ENCODE results near the gene COL4A1. TPM values are rescaled to one million over a fixed set of nuclear protein-coding genes. Genes with fewer than 3 reads are reported as not detected.
A peak's percentile ranks its signal among the peaks of the same experiment; 100 is the strongest.

Gene COL4A1
- total RNA-seq, 1 donor from 2014 or later, result 2,489 TPM

DNA sequence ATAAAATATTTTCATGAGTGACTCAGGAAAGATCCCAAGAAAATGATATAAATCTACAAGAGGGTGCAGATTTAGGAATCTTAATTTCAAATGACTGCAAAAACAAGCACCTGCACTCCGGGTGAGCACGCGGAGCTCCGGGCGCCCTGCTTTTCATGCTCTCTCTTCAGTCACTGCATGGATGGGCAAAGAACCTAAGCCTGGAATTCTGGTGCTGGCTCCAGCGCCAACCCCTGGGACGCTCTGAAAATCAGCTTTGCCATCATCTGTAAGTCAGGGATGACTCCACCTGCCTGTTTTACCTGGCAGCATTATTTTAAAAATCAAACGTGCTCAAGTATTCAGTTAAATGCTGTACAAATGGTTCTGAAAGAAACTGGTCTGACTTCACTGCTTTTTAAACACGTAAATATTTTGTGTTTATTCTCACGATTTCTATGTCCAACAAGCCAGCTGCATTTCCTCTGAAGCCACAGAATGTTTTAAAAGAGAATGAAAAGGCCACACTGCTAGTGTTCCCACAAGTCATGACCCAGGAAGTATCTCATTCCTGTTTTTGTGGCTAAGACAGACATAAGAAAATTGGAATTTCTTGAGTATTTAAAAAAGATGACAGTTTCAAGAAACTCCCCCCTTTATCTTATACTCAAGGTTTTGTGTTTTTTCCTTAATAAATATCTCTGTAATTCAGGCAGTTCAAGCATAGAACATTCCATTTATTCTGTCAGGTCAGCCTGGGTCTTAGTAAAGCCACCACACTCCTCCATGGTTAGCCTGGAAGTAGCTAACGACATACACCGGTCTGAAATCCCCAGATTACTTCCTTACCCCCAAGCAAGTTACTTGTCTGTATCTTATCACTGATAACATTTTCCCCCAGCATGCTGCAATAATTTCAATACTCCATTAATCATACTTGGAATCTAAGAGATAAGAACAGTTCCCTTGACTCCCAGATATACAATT lies 81.1 kb downstream of the COL4A1 start:
- peak overlapping the region; percentile 2 for H3K27ac ChIP-seq (ENCODE audit: low read depth, low read length)
- no peak overlapping the region for H3K9ac ChIP-seq (ENCODE audit: low read length)
- Mint-ChIP-seq H3K4me3 (ENCODE audit: unreplicated experiment) (no peak overlapping the region), H3K9me3 (ENCODE audit: unreplicated experiment) (no peaks in the 10 kb centered on the region), H3K27ac (ENCODE audit: unreplicated experiment) (peak overlapping the region; percentile 44), H3K4me1 (ENCODE audit: low read depth, unreplicated experiment) (peaks cover 40% of the 10 kb centered on the region), H3K36me3 (ENCODE audit: low read depth, unreplicated experiment) (peaks cover 9% of the 10 kb centered on the region), H3K27me3 (ENCODE audit: low read depth, unreplicated experiment) (no peaks in the 10 kb centered on the region)
- H3K9me3 ChIP-seq (ENCODE audit: insufficient read depth, low read depth, low read length), result no peaks in the 10 kb centered on the region
- FAIRE-seq (peak; percentile 47), DNase-seq (ENCODE audit: low read depth) (peak; percentile 65)
- H2AFZ ChIP-seq (ENCODE audit: low read depth, low read length), result no peak overlapping the region
- H3K27me3 ChIP-seq (ENCODE audit: insufficient read depth, low read length), result no peaks in the 10 kb centered on the region
- peaks cover 72% of the 10 kb centered on the region for H3K79me2 ChIP-seq (ENCODE audit: insufficient read depth, low read length)
- H3K4me1 ChIP-seq (ENCODE audit: insufficient read depth, low read length), result peaks cover 29% of the 10 kb centered on the region
- H3K36me3 ChIP-seq (ENCODE audit: insufficient read depth, low read length), result peaks cover 2% of the 10 kb centered on the region
- H3K4me3 ChIP-seq (ENCODE audit: insufficient read depth, low read depth, low read length), result no peak overlapping the region
- H4K20me1 ChIP-seq (ENCODE audit: insufficient read depth, low read length), result peaks cover 73% of the 10 kb centered on the region
- H3K4me2 ChIP-seq (ENCODE audit: low read length), result peak overlapping the region; percentile 5
- TF ChIP-seq, protein P1, sequence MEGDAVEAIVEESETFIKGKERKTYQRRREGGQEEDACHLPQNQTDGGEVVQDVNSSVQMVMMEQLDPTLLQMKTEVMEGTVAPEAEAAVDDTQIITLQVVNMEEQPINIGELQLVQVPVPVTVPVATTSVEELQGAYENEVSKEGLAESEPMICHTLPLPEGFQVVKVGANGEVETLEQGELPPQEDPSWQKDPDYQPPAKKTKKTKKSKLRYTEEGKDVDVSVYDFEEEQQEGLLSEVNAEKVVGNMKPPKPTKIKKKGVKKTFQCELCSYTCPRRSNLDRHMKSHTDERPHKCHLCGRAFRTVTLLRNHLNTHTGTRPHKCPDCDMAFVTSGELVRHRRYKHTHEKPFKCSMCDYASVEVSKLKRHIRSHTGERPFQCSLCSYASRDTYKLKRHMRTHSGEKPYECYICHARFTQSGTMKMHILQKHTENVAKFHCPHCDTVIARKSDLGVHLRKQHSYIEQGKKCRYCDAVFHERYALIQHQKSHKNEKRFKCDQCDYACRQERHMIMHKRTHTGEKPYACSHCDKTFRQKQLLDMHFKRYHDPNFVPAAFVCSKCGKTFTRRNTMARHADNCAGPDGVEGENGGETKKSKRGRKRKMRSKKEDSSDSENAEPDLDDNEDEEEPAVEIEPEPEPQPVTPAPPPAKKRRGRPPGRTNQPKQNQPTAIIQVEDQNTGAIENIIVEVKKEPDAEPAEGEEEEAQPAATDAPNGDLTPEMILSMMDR (IDR thresholded peaks at IDR 0.05; ENCODE audit: insufficient read depth, low read depth, low read length), result no peak
- TF ChIP-seq EZH2 (IDR thresholded peaks at IDR 0.05; ENCODE audit: insufficient read depth, low read length), result no peak

DNA sequence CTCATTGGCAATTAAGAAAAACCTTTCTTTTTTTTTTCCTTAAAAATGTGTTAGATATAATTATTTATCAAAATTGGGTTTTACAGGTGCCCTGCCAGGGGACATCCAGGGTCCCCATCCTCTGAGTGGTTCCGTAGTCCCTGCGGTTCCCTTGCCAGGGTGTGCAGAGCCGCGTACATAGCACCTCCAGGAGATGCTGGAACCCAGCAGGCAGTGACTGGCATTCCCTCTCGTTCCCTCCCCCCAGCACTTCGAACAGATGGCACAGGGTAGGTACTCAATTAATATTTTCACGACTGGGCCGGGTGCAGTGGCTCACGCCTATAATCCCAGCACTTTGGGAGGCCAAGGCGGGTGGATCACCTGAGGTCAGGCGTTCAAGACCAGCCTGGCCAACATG lies 82.0 kb downstream of the COL4A1 start:
- H3K9me3 Mint-ChIP-seq (ENCODE audit: unreplicated experiment), result no peaks in the 10 kb centered on the region
- peaks cover 3% of the 10 kb centered on the region for H3K36me3 ChIP-seq (ENCODE audit: insufficient read depth, low read length)
- no peak overlapping the region for H3K4me3 ChIP-seq (ENCODE audit: insufficient read depth, low read depth, low read length)
- no peak overlapping the region for H3K4me3 Mint-ChIP-seq (ENCODE audit: unreplicated experiment)
- no peaks in the 10 kb centered on the region for H3K27me3 ChIP-seq (ENCODE audit: insufficient read depth, low read length)
- no peak overlapping the region for H3K9ac ChIP-seq (ENCODE audit: low read length)
- peaks cover 5% of the 10 kb centered on the region for H3K36me3 Mint-ChIP-seq (ENCODE audit: low read depth, unreplicated experiment)
- H4K20me1 ChIP-seq (ENCODE audit: insufficient read depth, low read length), result peaks cover 72% of the 10 kb centered on the region
- no peak for FAIRE-seq
- H3K27me3 Mint-ChIP-seq (ENCODE audit: low read depth, unreplicated experiment), result no peaks in the 10 kb centered on the region
- peaks cover 39% of the 10 kb centered on the region for H3K4me1 Mint-ChIP-seq (ENCODE audit: low read depth, unreplicated experiment)
- H3K4me2 ChIP-seq (ENCODE audit: low read length), result no peak overlapping the region
- TF ChIP-seq EZH2 (IDR thresholded peaks at IDR 0.05; ENCODE audit: insufficient read depth, low read length), result no peak
- TF ChIP-seq, protein P1 (IDR thresholded peaks at IDR 0.05; ENCODE audit: insufficient read depth, low read depth, low read length), result no peak
- no peak overlapping the region for H3K27ac Mint-ChIP-seq (ENCODE audit: unreplicated experiment)
- H3K27ac ChIP-seq (ENCODE audit: low read depth, low read length), result no peak overlapping the region
- peaks cover 29% of the 10 kb centered on the region for H3K4me1 ChIP-seq (ENCODE audit: insufficient read depth, low read length)
- H3K79me2 ChIP-seq (ENCODE audit: insufficient read depth, low read length), result peaks cover 63% of the 10 kb centered on the region
- no peaks in the 10 kb centered on the region for H3K9me3 ChIP-seq (ENCODE audit: insufficient read depth, low read depth, low read length)
- DNase-seq (ENCODE audit: low read depth), result no peak
- no peak overlapping the region for H2AFZ ChIP-seq (ENCODE audit: low read depth, low read length)

DNA sequence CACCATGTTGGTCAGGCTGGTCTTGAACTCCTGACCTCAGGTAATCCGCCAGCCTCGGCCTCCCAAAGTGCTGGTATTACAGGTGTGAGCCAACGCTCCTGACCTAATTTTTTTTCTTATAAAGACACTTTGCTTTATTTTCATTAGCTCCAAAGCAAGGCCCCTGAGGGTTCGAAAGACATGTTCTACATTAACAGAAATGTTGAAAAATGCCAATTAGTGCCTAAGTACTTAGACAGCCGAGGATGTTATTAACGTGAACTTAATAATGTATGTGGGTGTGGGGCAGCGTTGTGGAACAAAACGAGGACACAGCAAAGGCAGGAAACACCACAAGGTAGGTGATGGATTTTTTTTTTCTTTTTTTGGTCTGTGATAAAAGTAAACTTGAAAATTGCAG lies 82.4 kb downstream of the COL4A1 start:
- H4K20me1 ChIP-seq (ENCODE audit: insufficient read depth, low read length), result peaks cover 68% of the 10 kb centered on the region
- H3K27ac ChIP-seq (ENCODE audit: low read depth, low read length), result no peak overlapping the region
- H3K27ac Mint-ChIP-seq (ENCODE audit: unreplicated experiment), result no peak overlapping the region
- FAIRE-seq (no peak), DNase-seq (ENCODE audit: low read depth) (no peak)
- H3K27me3 Mint-ChIP-seq (ENCODE audit: low read depth, unreplicated experiment), result no peaks in the 10 kb centered on the region
- H3K36me3 ChIP-seq (ENCODE audit: insufficient read depth, low read length), result peaks cover 3% of the 10 kb centered on the region
- H3K9me3 Mint-ChIP-seq (ENCODE audit: unreplicated experiment), result no peaks in the 10 kb centered on the region
- H2AFZ ChIP-seq (ENCODE audit: low read depth, low read length), result no peak overlapping the region
- H3K9ac ChIP-seq (ENCODE audit: low read length), result no peak overlapping the region
- H3K4me1 Mint-ChIP-seq (ENCODE audit: low read depth, unreplicated experiment), result peaks cover 37% of the 10 kb centered on the region
- H3K4me3 ChIP-seq (ENCODE audit: insufficient read depth, low read depth, low read length), result no peak overlapping the region
- H3K36me3 Mint-ChIP-seq (ENCODE audit: low read depth, unreplicated experiment), result peaks cover 3% of the 10 kb centered on the region
- no peaks in the 10 kb centered on the region for H3K9me3 ChIP-seq (ENCODE audit: insufficient read depth, low read depth, low read length)
- H3K79me2 ChIP-seq (ENCODE audit: insufficient read depth, low read length), result peaks cover 62% of the 10 kb centered on the region
- peaks cover 27% of the 10 kb centered on the region for H3K4me1 ChIP-seq (ENCODE audit: insufficient read depth, low read length)
- TF ChIP-seq EZH2 (IDR thresholded peaks at IDR 0.05; ENCODE audit: insufficient read depth, low read length), result no peak
- TF ChIP-seq, protein P1 (IDR thresholded peaks at IDR 0.05; ENCODE audit: insufficient read depth, low read depth, low read length), result no peak
- no peak overlapping the region for H3K4me2 ChIP-seq (ENCODE audit: low read length)
- H3K4me3 Mint-ChIP-seq (ENCODE audit: unreplicated experiment), result no peak overlapping the region
- no peaks in the 10 kb centered on the region for H3K27me3 ChIP-seq (ENCODE audit: insufficient read depth, low read length)
